ENCODE data around the gene IL11.

Gene IL11

DNA sequence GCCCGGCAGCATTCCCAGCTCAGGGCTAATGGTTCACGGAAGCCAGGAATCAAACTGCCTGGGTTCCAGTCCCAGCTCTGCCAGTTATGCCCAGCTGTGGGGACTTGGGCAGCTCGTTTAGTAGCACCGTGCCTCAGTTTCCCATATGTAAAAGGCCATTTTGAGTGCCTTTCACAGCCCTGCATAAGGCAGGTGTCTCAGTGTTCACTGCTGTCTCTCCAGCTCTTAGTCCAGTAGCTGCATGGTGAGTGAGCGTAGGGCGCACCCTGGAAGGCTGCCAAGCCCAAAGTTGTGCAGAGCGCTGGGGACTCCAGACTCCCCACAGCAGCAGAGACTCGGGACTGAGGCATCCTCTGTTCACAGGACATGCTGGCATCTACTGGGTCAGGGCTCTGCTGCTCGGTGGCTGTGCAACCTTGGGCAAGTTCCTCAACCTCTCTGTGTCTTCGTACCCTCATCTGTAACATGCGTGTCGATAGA lies 21.0 kb upstream of the IL11 start:
- DNase-seq (ENCODE audit: low spot score) = no peak

DNA sequence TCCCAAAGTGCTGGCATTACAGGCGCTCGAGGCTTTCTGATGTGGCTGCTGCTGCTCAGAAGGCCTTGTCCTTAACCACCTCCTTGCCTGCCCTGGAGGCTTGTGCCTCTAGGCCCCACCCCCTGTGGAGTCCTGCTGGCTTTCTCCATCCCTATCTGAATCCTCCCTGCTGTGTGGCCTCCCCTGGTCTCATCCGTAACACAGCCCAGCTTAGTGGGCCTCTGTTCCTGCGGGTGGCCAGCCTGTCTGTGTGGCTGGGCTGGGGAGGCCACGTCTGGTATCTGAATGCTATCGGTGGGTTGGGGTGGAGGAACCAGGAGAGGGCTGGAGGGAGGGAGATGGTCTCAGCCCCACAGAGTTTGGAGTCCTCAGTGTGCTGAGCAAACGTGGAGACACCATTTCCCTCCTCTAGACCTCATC lies 20.2 kb upstream of the IL11 start:
- no peak for DNase-seq (ENCODE audit: low spot score)

DNA sequence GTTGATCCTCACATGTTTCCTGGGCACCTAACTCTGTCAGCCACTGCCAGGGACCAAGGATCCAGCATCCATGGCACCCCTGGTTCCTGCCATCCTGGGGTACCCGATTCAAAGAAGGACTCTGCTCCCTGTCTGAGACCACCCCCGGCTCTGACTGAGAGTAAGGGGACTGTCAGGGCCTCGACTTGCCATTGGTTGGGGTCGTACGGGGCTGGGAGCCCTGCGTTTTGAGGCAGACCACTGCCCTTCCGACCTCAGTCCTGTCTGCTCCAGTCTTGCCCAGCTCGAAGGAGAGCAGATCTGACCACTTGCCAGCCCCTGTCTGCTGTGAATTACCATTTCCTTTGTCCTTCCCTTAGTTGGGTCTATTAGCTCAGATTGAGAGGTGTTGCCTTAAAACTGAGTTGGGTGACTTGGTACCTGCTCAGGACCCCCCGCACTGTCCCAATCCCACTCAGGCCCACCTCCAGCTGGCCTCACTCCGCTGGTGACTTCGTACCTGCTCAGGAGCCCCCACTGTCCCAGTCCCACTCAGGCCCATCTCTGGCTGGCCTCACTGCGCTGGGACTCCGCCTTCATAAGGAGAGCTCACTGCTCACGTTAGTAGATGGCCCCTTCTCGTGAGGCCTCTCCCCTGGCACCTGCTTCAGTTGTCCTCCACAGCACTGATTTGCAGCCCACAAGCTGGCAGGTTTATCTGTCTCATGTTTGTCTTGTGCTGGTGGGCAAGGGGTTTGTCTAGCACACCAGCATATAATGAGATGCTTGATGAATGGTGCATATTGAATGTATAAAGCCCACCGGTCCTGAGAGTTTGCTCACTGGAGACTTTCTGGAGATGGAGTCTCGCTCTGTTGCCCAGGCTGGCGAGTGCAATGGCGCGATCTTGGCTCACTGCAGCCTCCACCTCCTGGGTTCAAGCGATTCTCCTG lies 19.4 kb upstream of the IL11 start:
- no peak for DNase-seq (ENCODE audit: low spot score)

DNA sequence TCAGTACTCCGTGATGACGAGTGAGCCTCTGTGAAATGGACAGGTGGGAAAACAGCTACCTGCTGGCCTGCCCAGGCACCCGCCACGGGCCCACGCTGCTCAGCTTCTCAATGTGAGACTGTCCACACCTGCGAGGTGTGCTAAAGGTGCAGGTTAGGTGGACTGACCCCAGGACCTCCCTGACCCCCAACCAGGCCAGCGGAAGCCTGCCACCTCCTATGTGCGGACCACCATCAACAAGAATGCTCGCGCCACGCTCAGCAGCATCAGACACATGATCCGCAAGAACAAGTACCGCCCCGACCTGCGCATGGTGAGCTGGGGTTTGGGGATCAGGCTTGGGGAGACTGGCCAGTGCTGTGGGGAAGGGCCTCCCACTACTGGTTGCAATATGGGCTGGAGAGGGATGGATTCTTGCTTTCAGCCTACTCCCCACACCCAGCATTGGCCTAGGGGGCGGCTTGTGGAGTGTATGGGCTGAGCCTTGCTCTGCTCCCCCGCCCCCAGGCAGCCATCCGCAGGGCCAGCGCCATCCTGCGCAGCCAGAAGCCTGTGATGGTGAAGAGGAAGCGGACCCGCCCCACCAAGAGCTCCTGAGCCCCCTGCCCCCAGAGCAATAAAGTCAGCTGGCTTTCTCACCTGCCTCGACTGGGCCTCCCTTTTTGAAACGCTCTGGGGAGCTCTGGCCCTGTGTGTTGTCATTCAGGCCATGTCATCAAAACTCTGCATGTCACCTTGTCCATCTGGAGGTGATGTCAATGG lies 17.7 kb upstream of the IL11 start:
- DNase-seq (ENCODE audit: low spot score) = no peak

DNA sequence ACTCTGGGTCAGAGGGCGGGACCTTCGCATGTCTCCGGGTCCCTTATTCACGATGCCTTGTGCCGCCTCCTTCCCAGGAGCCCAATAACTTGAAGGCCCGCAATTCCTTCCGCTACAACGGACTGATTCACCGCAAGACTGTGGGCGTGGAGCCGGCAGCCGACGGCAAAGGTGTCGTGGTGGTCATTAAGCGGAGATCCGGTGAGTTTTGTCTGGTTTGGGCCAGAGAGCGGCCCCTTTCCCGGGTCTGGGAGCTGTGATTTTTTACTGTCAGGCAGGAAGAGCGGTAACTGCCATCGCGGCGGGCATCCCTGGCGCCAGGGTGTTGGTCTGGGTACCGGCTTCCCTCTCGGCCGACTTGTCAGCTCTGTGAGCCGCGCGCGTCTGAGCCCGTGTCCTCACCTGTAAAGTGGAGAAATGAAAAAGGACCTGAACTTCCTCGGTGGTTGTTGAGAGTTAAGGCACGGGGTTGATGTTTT lies 16.3 kb upstream of the IL11 start:
- no peak for DNase-seq (ENCODE audit: low spot score)

DNA sequence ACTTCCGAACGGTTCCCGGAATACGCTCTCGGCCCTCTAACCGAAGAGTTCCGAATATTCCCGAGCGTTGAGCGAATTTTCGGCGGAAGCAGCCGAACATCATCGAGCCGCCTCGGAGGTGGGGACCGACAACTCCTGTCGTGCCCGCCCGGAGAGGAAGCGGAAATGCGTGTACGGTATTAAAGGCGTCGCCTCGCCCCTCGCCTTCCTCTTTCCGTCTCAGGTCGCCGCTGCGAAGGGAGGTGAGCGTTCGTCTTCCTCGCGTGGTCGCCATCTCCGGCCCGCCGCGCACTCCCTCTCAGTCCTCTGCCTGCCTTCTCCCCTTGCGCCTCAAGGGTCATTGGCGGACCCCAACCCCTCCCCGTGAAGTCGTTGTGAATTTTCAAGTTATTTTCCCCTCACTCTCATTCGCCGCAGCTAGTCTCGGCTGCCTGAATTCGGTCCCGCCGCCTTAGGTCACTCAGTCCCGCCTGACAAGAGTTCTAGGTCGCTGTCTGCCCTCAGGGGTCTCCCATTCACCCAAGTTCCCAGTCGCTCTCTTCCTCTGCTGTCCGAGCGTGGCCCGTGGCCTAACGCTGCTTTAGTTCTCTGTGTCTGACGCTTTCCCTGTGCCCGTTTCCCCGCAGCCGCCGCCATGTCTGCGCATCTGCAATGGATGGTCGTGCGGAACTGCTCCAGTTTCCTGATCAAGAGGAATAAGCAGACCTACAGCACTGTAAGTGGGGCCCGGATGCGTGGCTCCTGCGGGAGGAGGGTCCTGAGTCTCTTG lies 15.6 kb upstream of the IL11 start, which contains the start of gene RPL28:
Gene RPL28, plus strand, starts transcription at position 209 of the 769 bp plus-strand sequence. Its CDS starts 426 bp downstream, at position 635.
- DNase-seq (ENCODE audit: low spot score) = peak; percentile 96

DNA sequence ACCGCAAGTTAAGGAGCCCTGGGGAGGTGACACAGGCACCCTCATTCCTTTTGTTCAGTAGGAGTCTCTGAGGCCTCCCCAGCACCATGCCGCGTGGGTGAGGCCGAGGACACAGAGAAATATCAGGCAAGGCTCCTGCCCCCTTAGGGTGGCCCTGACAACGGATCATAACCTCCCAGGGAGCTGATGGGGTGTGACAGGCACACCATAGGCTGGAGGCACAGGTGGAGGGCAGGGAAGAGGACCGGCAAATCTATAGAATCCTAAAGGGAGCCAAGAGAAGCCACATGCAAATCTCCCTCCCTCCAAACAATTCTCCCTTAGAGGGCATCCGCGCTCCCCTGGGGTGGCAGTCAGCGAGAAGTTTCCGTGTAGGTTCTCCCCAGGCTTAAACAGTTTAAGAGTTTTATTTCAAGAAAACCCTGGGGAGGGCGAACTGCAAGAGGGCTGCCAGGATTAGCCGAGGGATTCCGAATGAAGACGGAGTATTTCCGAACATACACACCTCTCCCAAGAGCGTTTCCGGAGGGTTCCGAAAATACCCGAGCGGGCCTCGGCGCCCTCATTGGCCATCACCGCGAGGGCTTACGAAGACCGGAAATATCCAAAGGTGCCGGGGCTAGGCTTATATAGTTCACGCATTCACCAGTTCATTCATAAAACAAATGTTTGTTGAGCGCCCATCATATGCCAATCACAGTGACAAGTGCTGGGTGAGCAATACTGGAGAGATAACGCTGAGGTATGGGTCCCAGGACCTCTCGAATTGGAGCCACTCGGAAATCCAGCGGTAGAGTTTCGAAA lies 14.9 kb upstream of the IL11 start:
- DNase-seq (ENCODE audit: low spot score) = peak; percentile 92

DNA sequence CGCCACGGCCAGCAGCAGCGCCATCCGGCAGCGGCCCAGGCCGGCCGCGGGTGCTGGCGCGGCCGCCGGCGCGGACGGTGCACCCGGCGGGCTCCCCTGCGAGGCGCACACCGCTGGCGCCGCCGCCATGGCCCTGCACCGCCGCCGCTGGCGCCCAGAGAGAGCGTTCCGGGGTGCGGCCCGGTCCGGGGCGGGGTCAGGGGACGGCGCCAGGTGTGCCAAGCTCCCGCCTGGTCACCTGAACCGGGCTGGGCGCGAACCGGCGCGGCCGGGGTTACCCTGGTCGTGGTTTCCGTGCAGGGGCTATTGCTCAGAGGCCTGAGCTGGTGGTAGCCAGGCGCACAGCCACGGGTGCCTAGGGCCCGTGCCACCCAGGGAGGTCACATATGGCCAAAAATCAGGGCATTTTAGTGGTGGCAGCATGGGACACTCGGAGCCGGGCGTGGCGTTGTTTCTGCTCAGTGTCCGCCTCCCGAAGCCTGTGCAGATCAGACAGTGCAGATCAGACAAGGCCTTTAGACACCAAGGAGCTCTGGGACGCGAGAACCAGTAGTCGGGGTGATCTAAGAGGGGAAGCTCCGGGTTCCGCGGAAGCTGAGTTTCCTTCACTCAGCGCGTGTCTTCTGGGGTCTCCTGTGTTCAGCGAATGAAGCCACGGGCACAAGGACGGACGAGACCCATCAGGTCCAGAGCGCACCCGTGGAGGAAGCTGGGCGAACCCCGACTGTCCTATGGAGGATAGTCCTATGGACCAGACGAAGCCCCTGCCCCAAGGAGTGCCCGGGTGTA lies 14.1 kb upstream of the IL11 start, which contains the start of gene TMEM238:
Gene TMEM238, minus strand, starts transcription at position 162 of the 789 bp plus-strand sequence. Its CDS starts 33 bp downstream, at position 129.
- no peak for DNase-seq (ENCODE audit: low spot score)

DNA sequence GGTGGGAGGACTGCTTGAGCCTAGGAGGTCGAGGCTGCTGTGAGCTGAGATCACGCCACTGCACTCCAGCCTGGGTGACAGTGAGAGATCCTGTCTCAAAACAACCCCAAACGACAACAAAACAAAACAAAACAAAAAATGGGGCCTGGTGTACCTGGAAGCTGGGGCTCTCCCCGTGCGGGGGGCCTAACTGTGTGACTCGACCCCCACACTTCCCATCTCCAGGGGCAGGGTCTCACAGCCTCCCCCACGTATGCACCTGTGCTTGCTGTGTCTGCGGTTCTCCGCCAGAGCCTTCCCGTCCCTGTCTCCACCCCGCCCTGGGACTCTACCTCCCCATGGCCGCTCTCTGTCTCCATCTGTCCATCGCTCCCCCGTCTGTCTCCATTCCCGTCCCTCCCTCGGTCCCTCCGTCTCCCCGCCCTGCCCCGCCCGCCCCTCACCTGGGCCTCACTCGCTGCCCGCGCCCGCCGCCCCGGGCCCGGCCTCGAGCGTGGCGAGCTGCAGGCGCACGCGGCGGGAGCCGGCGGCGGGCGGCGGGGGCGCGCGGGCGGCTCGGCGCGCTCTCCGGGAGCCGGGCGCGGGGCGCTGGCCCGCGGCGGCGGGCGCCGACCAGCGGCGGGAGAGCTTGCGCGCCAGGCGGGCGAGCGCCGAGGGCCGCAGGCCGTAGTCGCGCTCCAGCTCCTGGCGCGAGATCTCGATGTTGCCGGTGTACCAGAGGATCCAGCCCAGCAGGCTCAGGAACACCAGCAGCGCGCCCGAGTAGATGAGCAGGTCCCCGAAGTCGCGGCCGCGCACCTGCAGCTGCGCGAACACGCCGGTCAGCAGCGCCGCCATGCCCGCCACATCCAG lies 13.2 kb upstream of the IL11 start:
- DNase-seq (ENCODE audit: low spot score) = no peak

DNA sequence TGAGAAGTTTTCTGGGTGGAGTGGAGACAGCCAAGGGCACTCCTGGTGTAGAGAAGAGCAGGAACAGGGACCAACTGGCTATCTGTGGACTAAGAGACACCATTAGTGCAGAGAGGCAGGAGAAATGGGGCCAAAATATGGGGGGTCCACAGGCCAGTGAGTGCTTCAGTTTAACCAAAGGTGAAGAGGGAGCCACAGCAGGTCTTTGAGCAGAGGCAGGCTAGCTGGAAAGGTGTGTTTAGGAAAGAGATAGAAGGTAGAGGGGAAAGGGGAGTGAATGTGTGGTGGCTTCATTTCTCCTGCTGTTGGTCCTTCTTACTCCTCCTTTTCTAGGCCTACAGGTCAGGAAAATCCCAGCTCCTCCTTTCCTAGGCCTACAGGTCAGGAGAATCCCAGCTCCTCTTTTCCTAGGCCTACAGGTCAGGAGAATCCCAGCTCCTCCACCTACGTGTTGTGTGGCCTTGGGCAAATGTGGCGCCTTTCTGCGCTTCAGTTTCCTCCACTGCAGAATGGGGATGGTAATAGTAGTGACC lies 12.3 kb upstream of the IL11 start:
- no peak for DNase-seq (ENCODE audit: low spot score)

DNA sequence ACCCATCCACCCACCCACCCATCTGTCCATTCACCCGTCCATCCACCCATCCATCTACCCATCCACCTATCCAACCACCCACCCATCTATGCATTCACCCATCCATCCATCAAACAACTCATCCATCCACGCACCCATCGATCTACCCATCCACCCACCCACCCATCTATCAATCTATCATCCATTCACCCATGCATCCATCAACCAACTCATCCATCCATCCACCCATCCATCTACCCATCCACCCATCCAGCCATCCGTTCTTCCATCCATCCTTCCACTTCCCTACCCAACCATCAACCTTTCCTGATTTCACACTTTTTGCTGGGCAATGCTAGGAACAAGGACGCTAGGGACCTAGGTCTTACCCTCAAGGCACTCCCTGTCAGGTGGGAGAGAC lies 11.8 kb upstream of the IL11 start:
- DNase-seq (ENCODE audit: low spot score) = no peak

DNA sequence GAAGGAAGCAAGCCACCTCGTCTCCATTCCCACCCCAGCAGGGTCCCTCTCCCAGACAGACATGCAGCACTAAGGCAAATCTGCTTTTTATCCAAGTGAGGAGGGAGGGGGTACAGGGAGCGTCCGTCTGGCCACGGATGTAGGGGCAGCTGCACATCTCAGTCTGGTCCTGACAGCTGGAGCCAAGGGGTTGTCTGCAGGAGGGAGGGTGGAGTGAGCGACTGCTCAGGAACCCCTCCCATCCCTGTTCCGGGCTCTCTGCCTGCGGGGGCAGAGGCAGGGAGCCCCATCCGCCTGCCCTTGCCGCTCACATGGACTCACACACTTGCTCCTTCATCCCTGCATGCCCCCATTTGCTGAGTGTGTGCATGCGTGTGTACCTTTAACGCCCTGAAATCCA lies 8.9 kb upstream of the IL11 start:
- DNase-seq (ENCODE audit: low spot score) = peak; percentile 29

DNA sequence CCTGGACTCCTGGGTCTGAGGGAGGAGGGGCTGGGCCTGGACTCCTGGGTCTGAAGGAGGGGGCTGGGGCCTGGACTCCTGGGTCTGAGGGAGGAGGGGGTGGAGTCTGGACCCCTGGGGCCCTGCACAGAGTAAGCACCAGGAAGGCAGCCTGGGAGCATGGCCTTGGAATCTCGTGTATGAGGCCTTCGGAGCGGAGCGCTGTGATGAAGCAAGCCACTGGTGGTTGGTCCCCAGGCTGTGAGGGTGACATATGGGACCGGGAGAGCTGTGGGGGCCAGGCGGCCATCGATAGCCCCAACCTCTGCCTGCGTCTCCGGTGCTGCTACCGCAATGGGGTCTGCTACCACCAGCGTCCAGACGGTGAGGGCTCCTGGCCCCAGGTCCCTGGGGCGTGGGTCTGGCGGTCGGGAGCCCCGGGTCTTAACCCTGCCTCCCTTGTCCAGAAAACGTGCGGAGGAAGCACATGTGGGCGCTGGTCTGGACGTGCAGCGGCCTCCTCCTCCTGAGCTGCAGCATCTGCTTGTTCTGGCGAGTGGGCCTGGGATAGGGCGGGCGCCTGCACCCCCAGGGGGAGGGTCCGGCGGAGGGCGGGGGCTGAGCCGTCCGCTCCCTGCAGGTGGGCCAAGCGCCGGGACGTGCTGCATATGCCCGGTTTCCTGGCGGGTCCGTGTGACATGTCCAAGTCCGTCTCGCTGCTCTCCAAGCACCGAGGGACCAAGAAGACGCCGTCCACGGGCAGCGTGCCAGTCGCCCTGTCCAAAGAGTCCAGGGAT lies 7.3 kb upstream of the IL11 start:
- DNase-seq (ENCODE audit: low spot score) = peak; percentile 36

DNA sequence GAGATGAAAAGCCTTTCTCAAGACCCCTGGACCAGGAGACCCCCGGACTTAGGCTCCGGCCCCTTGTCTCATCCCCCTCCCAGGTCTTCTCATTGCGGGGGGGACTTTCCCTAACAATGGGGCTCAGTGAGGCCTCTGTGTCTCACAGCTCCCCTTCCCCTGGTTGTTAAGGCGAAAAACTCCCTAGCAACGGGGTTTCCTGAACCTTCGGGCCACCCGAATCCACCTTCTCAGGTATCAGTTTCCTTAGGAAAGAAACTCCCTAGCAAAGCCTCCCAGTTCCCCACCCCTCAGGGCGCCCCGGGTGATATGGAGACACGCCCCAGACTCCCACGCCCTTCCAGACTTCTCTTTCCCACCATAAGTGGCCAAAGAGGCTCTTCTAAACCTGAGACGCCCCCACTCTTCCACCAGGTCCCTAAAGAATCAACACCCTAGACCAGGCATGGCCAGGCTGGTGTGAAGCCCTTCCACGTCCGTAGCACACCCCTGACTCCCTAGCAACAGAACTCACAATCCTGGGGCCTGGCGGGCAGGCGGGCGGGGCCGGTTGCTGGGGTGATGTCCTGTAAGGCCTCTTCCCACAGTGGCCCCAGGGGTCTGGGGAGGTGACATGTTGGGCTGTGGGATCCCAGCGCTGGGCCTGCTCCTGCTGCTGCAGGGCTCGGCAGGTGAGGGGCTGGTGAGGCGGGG lies 6.1 kb upstream of the IL11 start, which contains the start of gene TMEM190:
Gene TMEM190, plus strand, starts transcription at position 586 of the 693 bp plus-strand sequence. Its CDS starts 28 bp downstream, at position 614.
- DNase-seq (ENCODE audit: low spot score) = peak; percentile 30

DNA sequence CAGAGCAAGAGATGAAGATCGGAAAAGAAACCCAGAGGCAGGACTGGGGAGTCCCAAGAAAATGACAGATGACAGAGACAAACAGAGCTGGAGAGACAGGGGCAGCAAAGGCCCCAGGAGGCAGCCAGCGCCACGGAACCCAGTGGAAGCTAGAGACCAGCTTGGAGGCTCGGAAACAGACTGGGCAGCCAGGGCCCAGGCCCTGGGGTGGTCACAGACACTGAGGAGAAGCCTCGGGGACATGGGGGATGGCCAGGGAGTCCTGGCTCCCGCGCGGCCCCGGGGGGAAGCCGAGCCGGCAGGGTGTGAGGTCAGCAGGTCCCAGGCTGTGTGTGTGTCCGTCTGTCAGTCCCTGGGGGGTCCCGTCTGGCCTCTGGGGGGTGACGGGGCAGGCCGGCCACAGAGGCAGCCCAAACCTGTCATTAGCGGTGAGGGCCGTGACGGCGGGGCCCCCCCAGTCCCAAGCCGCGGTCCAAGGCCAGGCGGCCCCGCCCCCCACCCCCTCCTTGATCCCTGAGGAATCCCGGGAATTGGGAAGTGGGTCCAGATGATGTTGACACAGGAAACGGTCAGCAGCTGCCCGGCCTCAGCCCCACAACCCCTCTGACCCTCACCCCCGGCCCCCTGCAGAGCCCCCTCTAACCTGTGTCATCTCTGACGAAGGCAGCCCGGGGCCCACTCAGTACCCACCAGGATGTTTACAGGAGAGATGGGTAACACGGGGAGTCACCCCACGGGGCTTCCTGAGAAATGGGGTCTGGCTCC lies 3.9 kb upstream of the IL11 start:
- DNase-seq (ENCODE audit: low spot score) = peak; percentile 39

DNA sequence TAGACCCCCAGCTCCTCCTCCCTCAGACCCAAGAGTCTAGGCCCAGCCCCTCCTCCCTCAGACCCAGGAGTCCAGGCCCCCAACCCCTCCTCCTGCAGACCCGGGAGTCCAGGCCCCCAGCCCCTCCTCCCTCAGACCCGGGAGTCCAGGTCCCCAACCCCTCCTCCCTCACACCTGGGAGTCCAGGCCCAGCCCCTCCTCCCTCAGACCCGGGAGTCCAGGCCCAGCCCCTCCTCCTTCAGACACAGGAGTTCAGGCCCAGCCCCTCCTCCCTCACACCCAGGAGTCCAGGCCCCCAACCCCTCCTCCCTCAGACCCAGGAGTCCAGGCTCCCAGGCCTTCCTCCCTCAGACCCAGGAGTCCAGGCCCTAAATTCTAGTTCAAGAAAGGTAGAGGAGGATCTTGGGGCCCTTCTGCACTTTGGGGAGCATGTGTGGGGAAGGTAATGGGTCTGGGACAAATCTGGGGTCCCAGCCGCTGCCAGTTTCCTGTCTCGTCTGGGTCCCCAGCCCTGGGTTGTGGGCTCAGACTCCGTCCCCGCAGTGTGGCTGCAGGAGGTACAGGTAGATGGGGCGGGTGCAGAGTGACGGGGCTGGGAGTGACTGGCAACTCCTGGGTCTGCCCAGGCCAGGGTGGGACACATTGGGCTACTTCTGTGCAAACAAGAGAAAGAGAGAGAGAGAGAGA lies 3.2 kb upstream of the IL11 start:
- DNase-seq (ENCODE audit: low spot score) = peak; percentile 32
